ENCODE data around the gene NOB1. TPM values are rescaled to one million over a fixed set of nuclear protein-coding genes. Genes with fewer than 3 reads are reported as not detected.

The NOB1 gene
- total RNA-seq, 1 donor from 2014 or later = 11.1 TPM

- DNase-seq = no peak
Observed at GRCh38 chr16:69718111-69718764, 36.5 kb downstream of the NOB1 start.

GRCh38 chr16:69717066-69717465, 37.7 kb downstream of the NOB1 start:
- DNase-seq = no peak

GRCh38 chr16:69712914-69713581, 41.7 kb downstream of the NOB1 start:
- DNase-seq = no peak

- no peak for DNase-seq
Observed at GRCh38 chr16:69712277-69712676, 42.4 kb downstream of the NOB1 start.

GRCh38 chr16:69711115-69711740, 43.5 kb downstream of the NOB1 start:
- no peak for DNase-seq

DNA sequence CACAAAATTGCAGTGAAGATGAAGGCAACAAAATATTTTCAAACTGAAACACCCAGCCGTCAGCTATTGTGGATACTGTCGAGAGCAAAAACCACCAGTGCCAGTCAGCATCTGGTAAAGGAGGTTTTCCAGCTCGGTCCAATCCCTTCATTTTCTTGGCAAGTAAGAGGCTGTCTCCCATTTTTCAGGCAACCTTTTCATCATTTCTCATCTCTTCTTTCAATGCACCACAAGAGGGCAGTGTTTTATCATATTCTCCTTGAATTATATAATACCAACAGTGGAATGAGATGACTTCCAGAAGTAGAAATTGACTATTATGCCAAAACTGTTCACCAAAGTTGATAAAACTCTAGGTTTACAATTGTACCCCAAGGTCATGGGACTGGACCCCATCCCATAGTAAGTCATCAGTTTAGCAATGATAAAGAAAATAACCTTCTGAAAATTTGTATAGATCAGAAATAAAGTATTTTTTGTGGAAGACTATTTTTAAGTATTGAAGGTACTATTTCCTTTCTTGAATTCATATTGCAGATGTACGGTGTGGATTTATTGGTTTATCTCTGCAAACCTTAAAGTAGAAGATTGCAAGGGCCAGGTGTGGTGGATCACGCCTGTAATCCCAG, 45.2 kb downstream of the NOB1 start:
- no peak for DNase-seq

GRCh38 chr16:69707920-69708683, 46.6 kb downstream of the NOB1 start:
- no peak for DNase-seq

DNA sequence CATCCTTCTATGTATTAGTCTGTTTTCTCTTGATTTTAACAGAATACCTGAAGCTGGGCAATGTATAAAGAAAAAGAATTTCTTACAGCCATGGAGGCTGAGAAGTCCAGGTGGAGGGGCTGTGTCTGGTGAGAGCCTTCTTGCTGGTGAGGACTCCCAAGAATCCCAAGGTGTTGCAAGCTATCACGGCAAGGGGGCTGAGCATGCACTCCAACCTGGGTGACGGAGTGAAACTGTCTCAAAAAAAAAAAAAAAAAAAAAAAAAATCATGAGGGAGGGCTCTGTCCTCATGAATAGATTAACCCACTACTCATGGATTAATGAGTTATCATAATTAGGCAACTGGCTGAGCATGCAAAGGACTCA, 47.8 kb downstream of the NOB1 start:
- DNase-seq = no peak

- DNase-seq = no peak
Observed at GRCh38 chr16:69706256-69706974, 48.3 kb downstream of the NOB1 start.

DNA sequence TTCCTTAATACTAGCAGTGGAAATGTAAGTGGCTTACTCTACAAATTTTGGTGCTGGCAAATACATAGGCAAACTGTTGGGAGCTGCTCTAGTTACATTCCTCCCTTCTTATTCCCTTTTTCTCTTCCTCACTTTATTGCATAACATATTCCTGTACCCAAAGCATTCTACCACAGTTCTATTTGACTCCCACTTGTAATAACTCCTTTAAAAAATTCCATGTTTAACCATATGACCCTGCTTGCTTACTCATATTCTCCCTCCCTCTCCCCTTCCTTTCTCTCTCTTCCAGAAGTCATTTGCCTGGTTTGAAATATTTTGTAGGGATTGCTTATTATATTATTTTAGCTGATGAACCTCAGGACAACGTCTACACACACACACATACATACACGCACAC, 51.1 kb downstream of the NOB1 start:
- no peak for DNase-seq

DNA sequence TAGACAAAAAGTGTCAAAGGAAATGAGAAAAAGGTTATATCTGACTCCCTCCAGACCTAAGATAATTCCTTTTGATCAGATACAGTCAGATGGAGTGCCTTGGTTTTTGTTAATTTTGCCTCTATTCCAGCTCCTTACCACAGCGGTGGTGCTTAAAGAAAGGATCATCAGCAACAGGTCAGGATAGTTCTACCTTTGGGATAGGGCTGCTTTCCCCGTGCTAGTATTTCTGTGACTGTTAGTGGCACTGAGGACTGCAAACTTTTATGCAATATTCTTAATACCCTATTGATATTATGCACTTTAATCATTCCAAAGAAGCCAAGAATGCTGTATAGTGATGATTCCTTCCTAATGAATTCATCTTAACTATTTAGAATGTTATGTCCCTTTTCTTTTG, 52.9 kb downstream of the NOB1 start:
- DNase-seq = no peak

DNA sequence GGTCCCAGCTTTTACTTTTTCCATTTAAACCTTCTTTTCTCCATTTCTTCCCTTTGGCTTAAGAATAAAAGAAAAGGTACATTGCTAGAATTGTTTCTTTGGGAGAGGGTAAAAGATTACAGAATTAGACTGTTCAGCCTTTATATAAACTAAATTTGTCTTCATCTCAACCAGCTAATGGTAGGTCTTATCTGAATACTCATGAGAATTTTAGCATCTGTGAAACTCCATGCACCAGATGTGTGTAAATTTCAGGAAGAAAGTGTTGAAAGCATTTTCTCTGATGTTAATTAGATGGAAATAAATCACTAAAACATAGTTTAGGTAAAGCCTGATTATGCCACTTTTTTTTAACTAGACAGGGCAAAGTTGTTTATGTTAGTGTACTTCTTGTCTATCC, 53.3 kb downstream of the NOB1 start:
- no peak for DNase-seq

DNA sequence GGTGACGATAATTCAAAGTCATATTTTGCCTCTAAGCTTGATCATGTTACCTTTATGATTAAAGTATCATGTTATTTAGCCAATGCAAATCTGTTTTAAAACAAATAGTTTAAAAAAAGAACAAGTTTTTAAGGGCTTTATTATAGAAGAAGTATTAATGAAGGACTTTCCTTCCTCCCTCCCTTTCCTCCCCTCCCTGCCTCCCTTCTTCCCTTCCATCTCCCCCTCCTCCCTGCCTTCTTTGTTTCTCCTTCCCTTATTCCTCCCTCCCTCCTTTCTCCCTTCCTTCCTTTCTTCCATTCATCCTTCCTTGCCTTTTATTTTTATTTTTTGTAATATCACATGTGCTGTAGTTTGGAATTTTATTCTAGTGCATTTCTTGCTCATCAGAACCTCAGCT, 54.8 kb downstream of the NOB1 start:
- DNase-seq = no peak

GRCh38 chr16:69698404-69698803, 56.3 kb downstream of the NOB1 start:
- no peak for DNase-seq

DNA sequence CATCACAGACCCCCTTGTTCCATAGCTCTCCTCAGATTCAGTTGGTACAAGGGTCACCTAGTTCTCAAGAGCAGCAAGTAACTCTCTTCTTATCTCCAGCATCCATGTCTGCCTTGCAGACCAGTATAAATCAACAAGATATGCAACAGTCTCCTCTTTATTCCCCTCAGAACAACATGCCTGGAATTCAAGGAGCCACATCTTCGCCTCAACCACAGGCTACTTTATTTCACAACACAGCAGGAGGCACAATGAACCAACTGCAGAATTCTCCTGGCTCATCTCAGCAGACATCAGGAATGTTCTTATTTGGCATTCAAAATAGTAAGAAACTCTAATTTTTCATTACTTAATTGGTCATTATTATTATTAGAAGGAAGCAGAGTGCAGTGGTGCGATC, 60.8 kb downstream of the NOB1 start:
- no peak for DNase-seq

DNA sequence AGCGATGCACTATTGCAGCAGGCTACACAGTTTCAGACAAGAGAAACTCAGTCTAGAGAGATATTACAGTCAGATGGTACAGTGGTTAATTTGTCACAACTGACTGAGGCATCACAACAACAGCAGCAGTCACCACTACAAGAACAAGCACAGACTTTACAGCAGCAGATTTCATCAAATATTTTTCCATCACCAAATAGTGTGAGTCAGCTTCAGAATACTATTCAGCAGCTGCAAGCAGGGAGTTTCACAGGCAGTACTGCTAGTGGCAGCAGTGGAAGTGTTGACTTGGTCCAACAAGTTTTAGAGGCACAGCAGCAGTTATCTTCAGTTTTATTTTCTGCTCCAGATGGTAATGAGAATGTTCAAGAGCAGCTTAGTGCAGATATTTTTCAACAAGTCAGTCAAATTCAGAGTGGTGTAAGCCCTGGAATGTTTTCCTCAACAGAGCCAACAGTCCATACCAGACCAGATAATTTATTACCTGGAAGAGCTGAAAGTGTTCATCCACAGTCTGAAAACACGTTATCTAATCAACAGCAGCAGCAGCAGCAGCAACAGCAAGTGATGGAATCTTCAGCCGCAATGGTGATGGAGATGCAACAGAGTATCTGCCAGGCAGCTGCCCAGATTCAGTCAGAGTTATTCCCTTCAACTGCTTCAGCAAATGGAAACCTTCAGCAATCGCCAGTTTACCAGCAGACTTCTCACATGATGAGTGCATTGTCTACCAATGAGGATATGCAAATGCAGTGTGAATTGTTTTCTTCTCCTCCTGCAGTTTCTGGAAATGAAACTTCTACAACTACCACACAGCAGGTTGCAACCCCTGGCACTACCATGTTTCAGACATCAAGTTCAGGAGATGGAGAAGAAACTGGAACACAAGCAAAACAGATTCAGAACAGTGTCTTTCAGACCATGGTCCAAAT, 62.5 kb downstream of the NOB1 start:
- DNase-seq = no peak

All from occipital lobe (tissue), 2 donors.